Naive thymus-derived CD8-positive, alpha-beta T cell (primary cell): ENCODE data around the gene SERP2. TPM values are rescaled to one million over a fixed set of nuclear protein-coding genes. Genes with fewer than 3 reads are reported as not detected.
A peak's percentile ranks its signal among the peaks of the same experiment; 100 is the strongest.

ENCODE experiments used
- ATAC-seq, 2 donors: fragments of 150-1000 bp; cut with Tn5 transposase in 1 of 2; sonication (Bioruptor Pico), chemical (Tn5 transposase) in 1 of 2; 1 replicate in 1 of 2; 2 replicates in 1 of 2; pipeline ENCODE4 v1.10.0; 2021; ENCODE audit warnings: mild to moderate bottlenecking in 2 of 2, moderate library complexity in 2 of 2
- POLR2A ChIA-PET: fragments of 350-600 bp; sonication (Branson Sonifier 250); formaldehyde crosslinking; loops from one replicate; lab custom pipeline; 2021; ENCODE audit warnings: antibody characterized with exemption; lab: Charles Lee
- DNase-seq, 10 donors: peaks; one replicate each; pipeline versions ENCODE4 v3.0.0 to v3.0.0-alpha.2; 2020 to 2022
- H3K27ac Mint-ChIP-seq, 10 donors: one replicate each; pipeline ENCODE4 v1.8.0; 2020 to 2022; ENCODE audit warnings: mild to moderate bottlenecking in 10 of 10, mixed read lengths in 10 of 10, moderate library complexity in 4 of 10, inconsistent platforms in 1 of 10
- H3K27me3 Mint-ChIP-seq, 5 donors: one replicate each; pipeline ENCODE4 v1.8.0; 2021 to 2022; ENCODE audit warnings: mixed read lengths in 5 of 5
- H3K36me3 Mint-ChIP-seq, 3 donors: one replicate each; pipeline ENCODE4 v1.8.0; 2020 to 2022; ENCODE audit warnings: mixed read lengths in 3 of 3, mild to moderate bottlenecking in 2 of 3, inconsistent platforms in 1 of 3
- H3K4me1 Mint-ChIP-seq, 4 donors: one replicate each; pipeline ENCODE4 v1.8.0; 2021 to 2022; ENCODE audit warnings: mixed read lengths in 4 of 4
- H3K4me3 Mint-ChIP-seq, 10 donors: one replicate each; pipeline ENCODE4 v1.8.0; 2020 to 2022; ENCODE audit warnings: mild to moderate bottlenecking in 10 of 10, mixed read lengths in 10 of 10, moderate library complexity in 6 of 10, inconsistent platforms in 1 of 10
- H3K9me3 Mint-ChIP-seq, 9 donors: one replicate each; pipeline ENCODE4 v1.8.0; 2020 to 2022; ENCODE audit warnings: mixed read lengths in 9 of 9, mild to moderate bottlenecking in 3 of 9, inconsistent platforms in 1 of 9, moderate library complexity in 1 of 9
- polyA plus RNA-seq, 3 donors: library from polyadenylated mRNA; unstranded; fragments of 300-500 nt; fragmentation: Illumina TruSeq; gene quantifications; one replicate each; pipeline ENCODE4 v1.2.3, GENCODE V29; 2021
- total RNA-seq, 8 experiments: library from RNA in 2 of 8; stranded (reverse) in 2 of 8; gene quantifications; one replicate each; pipeline ENCODE4 v1.2.3 and lab custom pipeline; 2021 to 2026

The SERP2 gene
- total and polyA plus RNA-seq, 5 experiments from 2014 or later, result 0.34 to 0.49 TPM; not detected in 3

DNA sequence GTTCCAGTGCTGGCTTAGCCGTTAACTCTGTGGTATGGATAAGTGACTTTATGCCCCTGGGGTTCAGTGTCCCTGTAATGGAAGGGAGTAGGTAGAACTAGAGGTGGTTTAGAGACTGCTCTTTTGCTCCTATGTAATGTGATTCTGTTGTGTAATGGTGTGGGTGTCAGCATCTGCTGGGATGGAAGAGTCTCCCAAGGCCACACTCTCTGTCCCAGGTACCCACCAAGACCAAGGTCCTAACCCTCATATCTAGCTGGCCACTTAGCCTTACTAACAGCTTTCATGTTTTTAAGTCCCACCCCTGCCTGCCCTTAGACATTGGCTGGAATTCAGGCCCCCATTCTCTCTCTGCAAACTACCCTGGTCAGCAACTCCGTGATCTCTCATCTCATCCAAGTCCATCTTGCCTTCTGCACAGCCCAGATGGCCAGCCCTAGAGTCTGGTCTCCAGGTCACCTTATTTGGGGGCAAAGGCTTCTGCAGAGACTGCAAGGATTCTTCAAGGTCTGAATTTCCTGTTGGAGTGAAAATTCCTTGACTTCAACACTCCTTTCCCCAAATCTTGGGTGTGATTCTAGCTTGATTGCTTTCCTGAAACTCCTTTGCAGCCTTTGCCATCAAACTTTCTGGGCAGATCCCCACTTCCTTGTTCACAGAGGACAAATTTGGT is 48.4 kb downstream of the SERP2 start:
- Mint-ChIP-seq H3K9me3 (no peaks in the 10 kb centered on the region), H3K4me3 (no peak overlapping the region), H3K36me3 (no peaks in the 10 kb centered on the region), H3K27me3 (peaks cover 6 to 36% (median 18%) of the 10 kb centered on the region in 5 donors), H3K4me1 (peaks cover 0 to 5% (median 0%) of the 10 kb centered on the region in 4 donors), H3K27ac (no peak overlapping the region)
- no peak for ATAC-seq
- POLR2A ChIA-PET, result no interaction called here
- DNase-seq, result no peak

DNA sequence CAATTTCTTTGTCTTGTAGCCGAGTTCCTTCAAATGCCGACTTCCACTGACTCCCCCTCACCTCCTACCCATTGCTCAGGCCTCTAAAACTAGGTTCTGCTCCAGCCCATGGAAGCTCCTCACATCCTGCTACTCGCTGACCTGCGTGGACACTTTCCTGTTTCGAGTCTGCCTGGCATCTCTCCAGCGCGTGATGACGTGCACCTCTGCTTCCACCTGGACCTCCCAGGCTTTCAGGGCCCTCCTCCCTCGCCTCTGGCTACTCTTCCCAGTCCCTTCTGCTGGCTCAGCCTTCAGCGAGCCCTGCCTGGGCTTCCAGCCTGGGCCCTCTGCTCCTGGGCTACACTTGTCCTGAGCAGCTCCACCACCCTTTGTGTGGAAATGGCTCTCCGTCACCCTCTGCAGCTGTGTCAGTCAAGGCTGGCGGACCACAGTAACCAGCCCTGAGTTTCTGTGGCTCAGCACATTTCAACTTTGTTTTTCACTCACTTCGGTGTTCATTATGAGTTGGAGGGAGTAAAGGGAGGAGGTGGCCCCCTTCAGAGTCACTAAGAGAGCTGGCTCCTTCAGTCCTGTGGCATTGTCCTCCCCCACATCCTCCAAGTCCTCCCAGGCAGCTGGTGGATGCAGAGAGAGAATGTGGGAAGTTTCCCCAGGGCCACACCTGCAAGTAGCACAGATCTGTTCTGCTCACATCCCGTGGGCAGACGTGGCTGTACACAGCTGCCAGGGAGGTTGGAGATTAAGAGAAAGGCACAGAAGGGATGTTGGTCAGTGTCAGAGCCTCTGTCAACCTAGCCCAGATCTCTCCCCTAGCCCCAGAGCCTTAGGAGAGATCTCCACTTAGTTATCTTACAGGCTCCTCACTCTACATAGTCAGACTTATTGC is 49.4 kb downstream of the SERP2 start:
- Mint-ChIP-seq H3K4me3 (no peak overlapping the region), H3K36me3 (peaks cover 0 to 4% (median 0%) of the 10 kb centered on the region in 3 donors), H3K27me3 (peaks cover 6 to 36% (median 18%) of the 10 kb centered on the region in 5 donors), H3K27ac (peak overlapping the region in 1 of 10 donors; percentile 63), H3K4me1 (peaks cover 0 to 5% (median 0%) of the 10 kb centered on the region in 4 donors), H3K9me3 (no peaks in the 10 kb centered on the region)
- DNase-seq (no peak), ATAC-seq (no peak)
- POLR2A ChIA-PET, result no interaction called here

GRCh38 chr13:44423824-44424223 is 50.2 kb downstream of the SERP2 start:
- Mint-ChIP-seq H3K9me3 (no peaks in the 10 kb centered on the region), H3K27me3 (peaks cover 6 to 36% (median 18%) of the 10 kb centered on the region in 5 donors), H3K4me1 (peaks cover 0 to 2% (median 0%) of the 10 kb centered on the region in 4 donors), H3K27ac (peak overlapping the region in 1 of 10 donors; percentile 45), H3K4me3 (no peak overlapping the region), H3K36me3 (peaks cover 0 to 4% (median 0%) of the 10 kb centered on the region in 3 donors)
- POLR2A ChIA-PET, result no interaction called here
- DNase-seq (no peak), ATAC-seq (no peak)

- H3K4me1 Mint-ChIP-seq, result peaks cover 0 to 2% (median 0%) of the 10 kb centered on the region in 4 donors
- H3K9me3 Mint-ChIP-seq, result no peaks in the 10 kb centered on the region
- no peak for DNase-seq
- POLR2A ChIA-PET, result interaction anchor here (0.7 kb wide), 1 partner anchor 268 kb away, joined by 3 read pairs; no protein-coding TSS in a partner anchor
- H3K27ac Mint-ChIP-seq, result no peak overlapping the region
- H3K27me3 Mint-ChIP-seq, result peaks cover 6 to 36% (median 18%) of the 10 kb centered on the region in 5 donors
- peaks cover 0 to 4% (median 0%) of the 10 kb centered on the region in 3 donors for H3K36me3 Mint-ChIP-seq
- no peak for ATAC-seq
- no peak overlapping the region for H3K4me3 Mint-ChIP-seq
These were observed 51.6 kb downstream of the SERP2 start for GRCh38 chr13:44425041-44425814.

DNA sequence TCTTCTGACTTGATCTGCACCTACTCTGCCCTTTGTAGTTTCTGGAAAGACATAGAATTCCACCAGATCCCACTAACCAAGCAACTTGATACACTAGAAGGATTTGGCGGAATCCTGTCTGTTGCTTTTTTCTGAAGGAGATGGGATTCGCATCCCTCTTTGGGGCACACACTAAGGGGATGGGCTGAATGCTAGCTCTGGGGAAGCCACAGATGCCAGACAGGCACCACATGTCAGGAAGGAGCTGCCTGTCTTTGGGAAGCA is 52.1 kb downstream of the SERP2 start:
- Mint-ChIP-seq H3K27ac (no peak overlapping the region), H3K27me3 (peaks cover 6 to 36% (median 18%) of the 10 kb centered on the region in 5 donors), H3K36me3 (peaks cover 0 to 4% (median 0%) of the 10 kb centered on the region in 3 donors), H3K4me1 (peaks cover 0 to 2% (median 0%) of the 10 kb centered on the region in 4 donors), H3K9me3 (no peaks in the 10 kb centered on the region), H3K4me3 (no peak overlapping the region)
- POLR2A ChIA-PET, result interaction anchor here (0.7 kb wide), 1 partner anchor 268 kb away, joined by 3 read pairs; no protein-coding TSS in a partner anchor
- ATAC-seq, result no peak
- no peak for DNase-seq

DNA sequence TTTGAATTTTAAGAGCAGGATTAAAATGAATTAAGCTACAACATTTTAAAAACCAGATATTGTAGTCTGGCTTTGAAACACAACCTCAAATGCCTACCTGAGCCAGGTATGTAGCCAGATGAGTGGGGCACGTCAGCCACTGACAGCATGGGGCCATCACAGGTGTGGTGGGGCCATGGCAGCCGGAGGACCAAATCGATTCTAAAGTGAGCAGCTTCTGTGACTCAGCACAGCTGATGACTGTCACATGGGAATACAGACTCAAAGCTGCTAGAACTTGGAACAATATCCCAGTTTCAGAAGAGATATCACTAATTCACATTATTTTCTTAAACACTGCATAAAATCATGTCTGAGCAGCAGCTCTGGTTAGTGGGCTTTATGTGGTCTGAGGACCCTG is 52.8 kb downstream of the SERP2 start:
- Mint-ChIP-seq H3K4me3 (no peak overlapping the region), H3K27me3 (peaks cover 6 to 36% (median 18%) of the 10 kb centered on the region in 5 donors), H3K9me3 (no peaks in the 10 kb centered on the region), H3K27ac (no peak overlapping the region), H3K4me1 (peaks cover 0 to 2% (median 0%) of the 10 kb centered on the region in 4 donors), H3K36me3 (peaks cover 0 to 4% (median 0%) of the 10 kb centered on the region in 3 donors)
- POLR2A ChIA-PET, result no interaction called here
- ATAC-seq (no peak), DNase-seq (no peak)

- no peaks in the 10 kb centered on the region for H3K9me3 Mint-ChIP-seq
- H3K36me3 Mint-ChIP-seq, result peaks cover 0 to 11% (median 8%) of the 10 kb centered on the region in 3 donors
- H3K4me3 Mint-ChIP-seq, result no peak overlapping the region
- POLR2A ChIA-PET, result no interaction called here
- no peak overlapping the region for H3K27ac Mint-ChIP-seq
- H3K27me3 Mint-ChIP-seq, result peaks cover 0 to 9% (median 6%) of the 10 kb centered on the region in 5 donors
- no peak for ATAC-seq
- no peak for DNase-seq
- peaks cover 0 to 3% (median 1%) of the 10 kb centered on the region in 4 donors for H3K4me1 Mint-ChIP-seq
These were observed 55.7 kb downstream of the SERP2 start for GRCh38 chr13:44429311-44429710.

- POLR2A ChIA-PET, result no interaction called here
- H3K27me3 Mint-ChIP-seq, result peaks cover 0 to 6% (median 0%) of the 10 kb centered on the region in 5 donors
- ATAC-seq (no peak), DNase-seq (no peak)
- H3K4me1 Mint-ChIP-seq, result peaks cover 5 to 18% (median 16%) of the 10 kb centered on the region in 4 donors
- H3K27ac Mint-ChIP-seq, result no peak overlapping the region
- no peaks in the 10 kb centered on the region for H3K9me3 Mint-ChIP-seq
- no peak overlapping the region for H3K4me3 Mint-ChIP-seq
- peaks cover 0 to 15% (median 12%) of the 10 kb centered on the region in 3 donors for H3K36me3 Mint-ChIP-seq
These were observed 57.5 kb downstream of the SERP2 start for GRCh38 chr13:44431150-44431549.

DNA sequence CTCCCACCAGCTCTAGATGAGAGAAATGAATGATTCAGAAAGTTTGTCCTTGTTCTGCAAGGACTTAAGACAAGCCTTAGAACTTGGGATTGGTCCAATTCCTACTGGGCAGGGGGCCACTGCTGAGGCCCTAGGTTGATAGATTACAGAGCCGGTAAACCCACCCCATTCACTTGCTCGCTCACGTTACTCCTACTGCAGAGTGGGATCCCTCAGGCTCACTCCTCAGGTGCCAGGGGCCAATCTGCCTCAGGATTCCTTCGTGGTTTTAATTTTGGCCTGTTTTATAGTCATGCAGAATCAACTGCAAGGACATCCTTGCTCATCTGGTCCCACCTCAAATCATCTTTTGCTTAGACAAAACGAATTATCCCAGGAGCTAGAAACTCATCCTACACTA is 59.0 kb downstream of the SERP2 start:
- H3K27ac Mint-ChIP-seq, result no peak overlapping the region
- ATAC-seq, result no peak

GRCh38 chr13:44433863-44434765 is 60.5 kb downstream of the SERP2 start:
- Mint-ChIP-seq H3K27ac (peak overlapping the region in 6 of 10 donors; percentile 11 to 77 (median 56)), H3K4me3 (peak overlapping the region in 7 of 10 donors; percentile 6 to 92 (median 79)), H3K36me3 (peaks cover 0 to 15% (median 8%) of the 10 kb centered on the region in 3 donors), H3K27me3 (peaks cover 0 to 8% (median 0%) of the 10 kb centered on the region in 5 donors), H3K4me1 (peaks cover 11 to 38% (median 31%) of the 10 kb centered on the region in 4 donors), H3K9me3 (no peaks in the 10 kb centered on the region)
- POLR2A ChIA-PET, result interaction anchor here (0.5 to 1.3 kb wide), 2 partner anchors 53 to 160 kb away, joined by 7 to 10 read pairs; no protein-coding TSS in a partner anchor
- no peak for ATAC-seq
- DNase-seq, result no peak

More for the DNA sequence above, 59.0 kb downstream of the SERP2 start:
- Mint-ChIP-seq H3K27me3 (peaks cover 0 to 8% (median 0%) of the 10 kb centered on the region in 5 donors), H3K4me1 (peaks cover 11 to 32% (median 29%) of the 10 kb centered on the region in 4 donors), H3K4me3 (no peak overlapping the region), H3K9me3 (no peaks in the 10 kb centered on the region), H3K36me3 (peaks cover 0 to 15% (median 8%) of the 10 kb centered on the region in 3 donors)
- DNase-seq, result no peak
- POLR2A ChIA-PET, result no interaction called here

- peak overlapping the region in 7 of 10 donors; percentile 8 to 74 (median 39) for H3K27ac Mint-ChIP-seq
- H3K27me3 Mint-ChIP-seq, result peaks cover 0 to 8% (median 0%) of the 10 kb centered on the region in 5 donors
- ATAC-seq (no peak), DNase-seq (no peak)
- POLR2A ChIA-PET, result interaction anchor here (1.0 to 1.3 kb wide), 2 partner anchors 160 to 243 kb away, joined by 6 to 10 read pairs; no protein-coding TSS in a partner anchor
- H3K36me3 Mint-ChIP-seq, result peaks cover 0 to 15% (median 8%) of the 10 kb centered on the region in 3 donors
- peak overlapping the region; percentile 22 to 92 (median 90) for H3K4me3 Mint-ChIP-seq
- H3K9me3 Mint-ChIP-seq, result no peaks in the 10 kb centered on the region
- H3K4me1 Mint-ChIP-seq, result peaks cover 11 to 38% (median 31%) of the 10 kb centered on the region in 4 donors
These were observed 61.1 kb downstream of the SERP2 start for GRCh38 chr13:44434766-44435141.
